Fibroblast of peridontal ligament (primary cell): ENCODE results near the gene ZRANB1.

ENCODE experiments used
- DNase-seq: peaks from one replicate; pipeline ENCODE4 v3.0.0-alpha.2; 2010; ENCODE audit errors: extremely low read depth

ZRANB1 gene

DNA sequence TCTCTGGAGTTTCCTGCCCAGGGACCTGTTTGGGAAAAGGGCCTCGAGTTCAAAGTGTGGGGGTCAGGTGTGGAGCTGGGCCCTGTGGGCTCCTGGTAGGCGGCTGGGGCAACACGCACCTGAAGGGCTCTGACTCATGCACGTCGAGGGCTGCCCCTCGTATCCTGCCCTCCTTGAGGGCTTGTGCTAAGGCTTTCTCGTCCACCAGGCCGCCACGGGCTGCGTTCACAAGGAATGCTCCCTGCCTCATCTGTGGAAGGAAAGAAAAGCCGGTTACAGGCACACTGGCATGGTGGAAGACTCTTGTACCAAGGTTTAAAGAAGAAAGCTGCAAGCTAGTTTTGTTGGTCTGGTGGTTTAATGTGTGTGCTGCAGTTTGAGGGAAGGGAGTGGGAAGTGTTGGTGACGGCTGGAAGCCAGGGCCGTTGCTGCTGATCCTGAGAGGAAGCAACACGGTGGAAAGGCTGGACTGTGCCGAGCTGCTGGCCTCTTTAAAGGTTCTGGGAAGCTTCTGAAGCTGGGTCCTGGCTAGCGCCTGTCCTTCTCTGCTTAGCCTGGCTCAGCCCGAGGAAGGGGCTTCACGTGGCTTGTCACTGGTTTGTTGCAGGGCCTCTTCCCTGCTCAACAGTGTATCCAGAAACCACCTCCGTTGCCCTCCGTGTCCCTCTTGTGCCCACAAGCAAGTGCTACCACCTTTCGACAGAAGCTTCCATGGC is 52.0 kb downstream of the ZRANB1 start:
- no peak for DNase-seq

DNA sequence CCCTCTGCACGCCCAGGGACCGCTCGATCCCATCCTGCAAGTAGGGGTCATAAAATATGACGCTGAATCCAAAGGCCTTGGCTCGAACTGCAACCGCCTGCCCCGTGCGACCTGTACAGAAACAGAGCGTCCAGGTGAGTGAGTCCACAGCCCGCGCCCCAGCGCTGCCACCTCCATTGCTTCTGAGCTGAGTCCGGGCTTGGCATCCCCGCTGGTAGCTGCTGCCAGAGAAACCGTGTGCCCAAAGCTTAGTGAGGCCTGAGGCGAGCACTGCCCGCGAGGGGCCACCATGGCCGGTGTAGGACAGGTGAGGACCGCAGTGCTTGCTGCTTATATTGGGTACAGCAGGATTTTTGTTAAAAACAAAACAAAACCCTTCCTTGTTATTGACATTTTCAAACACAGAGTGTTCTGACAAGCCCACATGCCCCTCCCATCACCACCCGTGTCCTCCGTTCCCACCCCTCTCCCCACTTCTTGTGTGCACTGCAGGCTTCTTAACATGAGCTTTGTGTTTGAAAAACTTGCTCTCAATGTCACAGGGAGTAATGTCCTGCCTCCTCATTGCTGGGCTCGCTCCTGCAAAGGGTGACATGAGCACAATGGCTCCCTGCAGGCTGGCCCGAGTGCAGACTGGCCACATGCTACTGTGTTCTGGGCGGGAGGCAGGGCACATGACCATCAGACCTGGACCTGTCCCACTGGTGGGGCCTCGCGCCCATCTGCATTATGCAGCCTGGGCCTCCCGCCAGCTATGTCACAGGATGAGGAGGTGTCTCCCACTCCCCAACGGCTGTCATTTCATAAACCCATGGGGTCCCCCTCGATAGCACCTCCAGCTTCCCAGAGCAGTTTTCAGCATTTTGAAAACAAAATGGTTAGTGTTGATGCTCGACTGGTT is 52.9 kb downstream of the ZRANB1 start:
- DNase-seq: no peak

DNA sequence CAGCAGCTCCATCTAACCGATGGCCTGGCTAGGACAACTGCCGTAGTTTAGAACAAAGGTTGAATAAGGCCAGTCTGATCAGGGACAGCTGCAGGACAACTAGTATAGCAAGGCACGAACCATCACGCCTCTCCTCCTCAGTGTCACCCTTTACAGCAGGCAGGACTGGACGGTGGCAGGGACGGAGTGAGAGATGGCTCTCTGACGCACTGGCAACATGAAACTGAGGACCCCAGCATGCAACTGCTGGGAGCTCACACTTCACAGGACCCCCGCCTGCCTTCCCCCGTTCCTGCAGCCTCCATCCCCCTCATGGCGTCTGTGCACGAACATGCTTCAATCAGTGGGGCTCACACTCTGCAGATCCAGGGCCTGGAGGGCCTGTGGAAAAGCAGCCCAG is 53.7 kb downstream of the ZRANB1 start:
- no peak for DNase-seq

DNA sequence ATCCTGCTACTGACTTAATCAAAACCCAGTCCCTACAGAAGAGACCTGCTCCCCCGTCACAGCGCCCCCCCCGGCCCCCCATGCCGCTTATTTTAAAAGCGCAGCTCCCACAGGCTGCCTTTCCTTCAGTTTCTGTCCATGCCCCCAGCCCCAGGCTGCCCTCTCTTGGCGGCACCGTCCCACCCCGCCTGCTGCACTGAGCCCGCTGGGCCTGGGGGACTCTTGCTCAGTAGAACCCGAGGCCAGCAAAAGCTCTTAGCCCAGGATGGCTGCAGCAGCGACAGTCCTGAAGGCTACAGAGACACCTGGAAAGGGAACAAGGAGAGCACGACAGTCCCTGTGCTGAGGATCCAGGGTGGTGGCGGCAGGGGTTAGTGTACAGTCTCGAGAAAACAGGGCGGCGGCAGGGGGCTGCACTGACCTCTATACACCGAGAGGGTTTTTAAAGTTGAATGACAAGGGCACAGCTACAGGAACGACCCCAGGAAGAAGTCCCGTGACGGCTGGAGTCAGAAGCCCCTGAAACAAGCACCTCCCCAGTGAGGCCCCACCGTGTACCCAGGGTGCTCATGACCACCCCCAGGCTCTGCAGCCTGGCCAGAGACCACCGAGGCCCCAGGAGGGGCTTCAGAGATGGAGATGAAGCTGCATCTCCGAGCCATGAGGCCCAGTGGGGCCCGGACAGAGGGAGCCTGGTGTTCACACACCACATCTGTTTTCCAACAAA is 54.4 kb downstream of the ZRANB1 start:
- DNase-seq: no peak

DNA sequence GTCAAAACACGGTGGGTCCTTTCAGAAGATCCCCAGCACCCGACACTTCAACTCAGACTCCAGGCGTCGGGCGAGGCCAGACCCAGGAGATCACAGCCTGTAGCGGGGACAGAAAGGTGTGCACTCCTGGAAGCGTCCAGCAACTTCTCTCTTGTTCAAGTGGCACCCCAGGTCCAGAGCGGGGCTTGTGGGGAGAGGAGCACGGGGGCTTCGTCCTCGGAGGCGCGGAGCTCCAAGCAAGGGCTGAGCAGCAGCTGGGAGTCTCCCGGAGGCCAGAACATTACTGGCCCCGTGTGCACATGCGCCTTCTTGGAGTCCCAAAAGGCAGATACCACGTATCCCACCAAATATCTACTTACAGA is 54.9 kb downstream of the ZRANB1 start:
- no peak for DNase-seq

DNA sequence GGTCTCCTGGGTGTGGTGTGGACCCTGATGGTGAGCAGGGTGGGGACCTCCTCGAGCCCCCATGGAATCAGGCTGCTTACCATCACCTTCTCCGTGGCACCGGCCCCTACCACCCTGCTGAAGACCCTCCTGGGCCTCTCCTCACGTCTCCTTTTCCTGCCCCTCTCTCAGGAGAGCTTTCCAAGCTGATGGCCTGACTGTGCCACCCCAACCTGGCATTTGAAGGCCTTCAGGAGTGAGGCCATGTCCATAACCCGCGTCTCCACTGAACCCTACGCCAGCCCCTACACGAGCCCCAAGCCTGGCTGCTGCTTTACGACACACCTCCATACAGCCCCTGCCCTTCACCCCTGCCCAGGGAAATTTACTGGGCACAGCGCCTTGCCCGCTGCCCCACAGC is 55.4 kb downstream of the ZRANB1 start:
- DNase-seq: no peak

DNA sequence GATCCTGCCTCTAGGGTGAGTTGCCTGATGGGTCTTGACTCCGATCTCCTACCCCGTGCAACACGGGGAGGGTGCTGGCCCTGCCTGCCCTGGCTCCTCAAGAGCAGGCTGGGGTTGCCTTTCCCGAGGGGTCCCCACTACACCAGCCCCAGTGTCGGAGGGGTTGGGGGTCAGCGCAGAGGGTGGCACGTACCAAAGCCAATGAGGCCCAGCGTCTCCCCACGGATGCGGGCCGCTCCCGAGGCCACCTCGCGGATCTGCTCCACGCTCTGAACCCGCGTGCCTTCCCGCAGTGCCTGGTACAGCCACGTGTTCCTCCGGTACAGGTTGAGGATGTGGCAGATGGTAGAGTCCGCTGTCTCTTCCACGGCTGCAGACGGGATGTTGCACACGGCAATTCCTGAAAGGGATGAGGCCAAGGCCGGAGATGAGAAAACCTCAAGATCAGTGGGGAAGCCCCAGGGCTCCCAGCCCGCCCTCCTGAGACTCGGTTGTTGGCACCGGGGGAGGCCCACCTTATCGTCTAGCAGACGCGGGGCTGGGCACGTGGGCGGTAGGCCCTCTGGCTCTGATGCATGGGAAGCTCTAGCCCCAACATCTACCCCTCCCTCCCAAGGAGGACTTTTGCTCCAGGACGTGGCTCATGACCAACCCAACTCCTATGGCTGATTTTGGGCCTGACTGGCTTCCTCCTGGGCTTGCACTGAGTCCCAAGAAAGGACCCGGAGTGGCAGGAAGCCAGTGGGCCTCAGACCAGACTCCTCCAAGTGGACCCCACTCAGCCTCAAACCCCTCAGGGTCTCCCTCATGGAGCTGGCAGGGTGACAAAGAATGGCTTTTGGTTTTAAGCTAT is 56.1 kb downstream of the ZRANB1 start:
- DNase-seq: no peak

DNA sequence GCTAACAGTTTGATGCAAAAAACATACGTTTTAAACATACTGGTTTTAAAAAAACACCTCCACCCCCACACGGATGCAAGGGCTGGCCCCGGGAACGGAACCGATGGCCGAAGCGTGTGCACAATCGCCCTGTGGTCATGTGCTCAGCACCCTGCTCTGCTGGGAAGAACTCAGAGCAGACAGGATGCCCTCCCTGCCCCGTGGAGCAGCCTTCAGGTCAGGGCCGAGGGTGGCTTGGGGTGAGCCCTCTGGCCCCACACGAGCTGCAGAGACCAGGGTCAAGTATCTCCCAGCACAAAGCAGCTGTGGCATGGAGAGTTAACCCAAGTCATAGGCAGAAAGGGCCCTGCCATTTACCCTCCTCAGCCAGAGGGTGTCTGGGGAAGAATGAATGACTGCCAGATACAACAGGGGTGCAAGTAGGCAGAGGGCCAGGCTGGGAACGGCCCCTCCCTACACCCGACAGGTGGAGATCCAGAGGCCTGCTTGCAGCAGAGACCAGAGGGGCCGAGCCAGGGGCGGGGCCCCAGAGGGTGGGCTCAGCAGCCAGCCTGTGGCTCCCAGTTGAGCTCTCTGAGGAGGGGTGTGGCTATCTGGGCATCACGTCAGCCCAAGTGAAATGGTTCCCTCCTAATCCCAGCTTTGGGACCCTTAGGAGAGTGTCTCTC is 56.8 kb downstream of the ZRANB1 start:
- DNase-seq: no peak

DNA sequence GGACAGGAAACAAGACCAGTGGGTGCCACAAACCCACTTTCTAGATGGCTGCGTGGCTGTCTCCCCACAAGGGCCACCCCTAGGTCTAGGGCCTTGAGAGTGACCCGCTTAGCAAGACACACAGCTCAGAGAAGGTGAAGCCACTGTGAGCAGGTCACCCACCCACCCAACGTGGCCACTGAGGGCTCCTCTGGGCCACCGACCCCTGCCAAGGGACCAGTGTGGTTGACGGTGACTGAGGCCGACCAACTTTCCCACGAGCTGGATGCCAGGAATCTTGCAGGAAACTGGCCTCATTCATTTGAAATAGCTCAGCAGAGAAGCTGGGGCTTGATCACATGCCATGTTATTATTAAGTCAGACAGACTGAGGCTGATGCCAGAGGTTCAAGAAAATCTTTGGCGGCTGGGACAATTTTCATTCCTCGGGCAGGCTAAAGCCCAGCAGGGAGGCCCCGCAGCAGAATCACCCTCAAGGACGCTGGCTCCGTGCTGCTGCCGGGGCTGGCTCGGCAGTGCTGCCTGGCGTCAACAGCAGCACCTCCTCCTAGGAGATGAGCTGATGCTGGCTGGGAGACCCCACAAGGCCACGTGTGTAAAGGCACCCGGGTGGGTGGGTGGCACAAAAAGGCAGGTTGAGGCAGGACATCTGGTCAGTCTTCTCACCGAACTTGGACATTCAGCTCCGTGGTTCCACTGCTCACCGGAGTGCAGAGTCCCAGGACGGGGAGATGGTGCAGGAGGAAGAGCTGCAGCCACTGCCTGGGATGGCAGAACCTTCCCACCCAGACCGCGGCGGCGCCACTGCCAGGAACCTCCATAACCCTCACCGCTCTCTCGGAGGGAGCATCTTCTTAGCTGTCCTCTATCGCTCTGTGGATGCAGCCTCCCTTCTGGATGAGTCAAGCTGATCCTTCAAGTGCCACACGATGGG is 57.8 kb downstream of the ZRANB1 start:
- peak; percentile 96 for DNase-seq

DNA sequence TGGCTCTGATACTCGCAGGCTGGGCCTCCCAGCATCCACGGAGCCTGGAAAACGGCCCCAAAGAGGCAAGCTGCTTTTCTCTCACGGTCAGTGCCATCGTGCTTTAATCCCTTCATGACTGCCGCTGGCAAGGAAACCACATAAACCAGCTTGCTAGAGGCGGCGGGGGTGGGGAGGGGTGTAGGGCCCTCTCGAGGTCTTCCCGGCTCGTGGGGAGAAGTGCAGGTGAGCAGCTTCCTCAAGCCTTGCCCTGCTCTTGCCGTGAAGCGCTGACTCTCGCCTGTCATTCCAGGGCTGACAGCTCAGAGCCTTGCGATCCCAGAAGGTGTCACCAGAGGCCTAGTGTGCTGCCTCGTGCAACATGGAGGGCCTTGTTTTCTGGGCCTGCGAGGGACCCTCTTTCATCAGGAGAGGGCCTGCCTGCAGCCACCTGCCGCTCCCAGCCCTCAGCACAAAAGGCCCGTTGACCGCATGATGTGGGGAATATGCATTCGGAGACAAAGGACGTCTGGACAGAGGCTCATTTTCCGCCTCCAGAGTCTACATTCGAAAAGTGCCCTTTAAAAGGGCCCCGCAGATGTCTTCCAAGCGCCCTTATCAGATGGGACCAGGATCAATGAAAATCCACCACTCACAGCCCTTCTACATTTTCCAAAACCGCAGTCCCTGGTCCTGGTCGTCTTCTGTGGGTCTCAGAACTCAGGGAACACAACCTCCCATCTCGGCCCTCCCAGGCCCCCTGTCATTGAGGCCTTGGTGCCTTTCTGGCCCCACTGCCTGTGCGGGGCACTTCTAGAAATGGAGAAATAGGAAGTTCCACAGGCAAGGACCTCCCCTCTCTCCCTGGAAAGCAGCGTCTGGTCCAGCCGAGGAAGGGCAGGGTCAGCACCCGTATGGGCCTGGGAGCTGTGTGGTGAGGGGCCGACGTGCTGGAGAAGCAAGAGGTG is 58.7 kb downstream of the ZRANB1 start:
- DNase-seq: no peak

DNA sequence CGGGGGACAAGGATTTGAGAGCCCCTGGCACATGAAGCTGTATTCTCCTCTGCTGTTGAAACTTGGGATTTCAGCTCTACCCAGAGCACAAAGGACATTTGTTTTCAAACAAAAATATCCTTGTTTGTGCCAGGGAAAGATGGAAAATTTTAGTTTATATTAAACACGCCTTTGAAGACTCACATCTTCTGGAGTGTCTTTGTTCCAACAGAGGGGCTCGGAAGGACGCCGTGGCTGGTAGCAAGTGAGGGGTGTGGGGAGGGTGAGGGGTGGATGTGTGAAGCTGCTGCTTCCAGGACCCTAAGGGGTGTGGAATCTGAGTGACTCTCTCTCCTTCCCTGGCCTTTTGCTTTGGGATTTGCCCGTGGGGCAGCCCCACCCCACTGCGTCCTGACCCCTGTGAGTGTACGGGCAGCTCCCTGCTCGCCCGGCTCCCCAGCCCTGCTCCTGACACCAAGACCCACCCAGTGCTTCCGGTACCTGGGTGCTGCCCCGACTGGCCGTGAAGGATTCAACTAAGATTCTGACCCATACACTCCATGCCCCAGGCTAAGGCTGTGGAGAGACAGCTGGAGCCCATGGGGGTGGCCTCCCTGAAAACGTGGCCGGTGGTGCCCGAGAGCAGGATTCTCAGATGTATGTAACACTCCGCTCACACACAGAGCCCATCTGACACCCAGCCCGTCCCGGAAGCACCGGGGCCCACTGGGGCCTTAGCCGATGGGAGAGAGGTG is 59.6 kb downstream of the ZRANB1 start:
- no peak for DNase-seq

DNA sequence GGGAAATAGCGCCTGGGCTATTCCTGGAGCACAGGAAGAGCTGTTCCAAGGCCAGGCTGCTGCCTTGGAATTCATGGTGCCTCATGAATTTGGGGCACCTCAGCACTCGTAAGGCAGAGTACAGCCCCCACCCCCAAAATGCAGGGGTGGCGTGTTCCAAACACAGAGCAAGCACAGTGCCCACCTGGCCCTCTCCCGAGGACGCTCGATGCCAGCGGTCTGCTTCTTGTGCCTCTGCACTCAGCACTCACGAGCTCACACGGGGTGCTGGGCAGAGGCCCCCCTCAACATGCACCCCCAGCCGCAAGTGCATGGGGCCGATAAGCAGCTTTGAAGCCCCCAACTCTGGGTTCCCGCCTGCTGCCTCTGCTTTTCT is 60.1 kb downstream of the ZRANB1 start:
- no peak for DNase-seq

DNA sequence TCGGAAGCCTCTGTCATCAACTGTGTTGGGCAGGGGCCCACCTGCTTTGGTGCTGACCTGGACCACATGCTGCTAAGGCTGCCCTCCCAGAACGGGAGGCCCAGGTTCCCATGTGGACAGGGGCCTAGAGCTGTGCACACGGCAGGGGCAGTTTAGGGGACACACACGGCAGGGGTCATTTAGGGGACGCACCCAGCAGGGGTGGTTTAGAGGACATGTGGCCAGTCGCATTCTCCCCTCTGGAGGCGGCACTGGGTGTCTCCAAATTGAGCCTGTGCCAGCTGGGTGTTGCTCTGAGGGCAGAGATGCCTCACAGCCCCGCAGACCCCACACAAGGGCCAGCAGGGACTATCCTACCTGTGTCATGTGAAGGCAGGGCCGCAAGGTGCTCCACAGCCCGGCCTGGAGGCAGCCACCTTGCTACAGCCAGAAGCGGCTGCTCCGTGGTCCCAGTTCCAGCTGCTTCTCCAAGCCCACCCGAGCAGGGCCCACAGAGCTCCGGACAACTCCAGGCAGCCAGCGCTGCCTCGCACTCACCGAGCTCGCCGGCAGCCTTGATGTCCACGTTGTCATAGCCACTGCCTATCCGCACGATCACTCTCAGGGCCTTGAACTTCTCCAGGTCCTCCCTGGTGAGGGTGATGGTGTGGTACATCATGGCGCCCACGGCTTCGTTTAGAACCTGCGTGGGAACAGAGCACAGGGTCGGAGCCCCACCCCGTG is 60.7 kb downstream of the ZRANB1 start:
- no peak for DNase-seq

DNA sequence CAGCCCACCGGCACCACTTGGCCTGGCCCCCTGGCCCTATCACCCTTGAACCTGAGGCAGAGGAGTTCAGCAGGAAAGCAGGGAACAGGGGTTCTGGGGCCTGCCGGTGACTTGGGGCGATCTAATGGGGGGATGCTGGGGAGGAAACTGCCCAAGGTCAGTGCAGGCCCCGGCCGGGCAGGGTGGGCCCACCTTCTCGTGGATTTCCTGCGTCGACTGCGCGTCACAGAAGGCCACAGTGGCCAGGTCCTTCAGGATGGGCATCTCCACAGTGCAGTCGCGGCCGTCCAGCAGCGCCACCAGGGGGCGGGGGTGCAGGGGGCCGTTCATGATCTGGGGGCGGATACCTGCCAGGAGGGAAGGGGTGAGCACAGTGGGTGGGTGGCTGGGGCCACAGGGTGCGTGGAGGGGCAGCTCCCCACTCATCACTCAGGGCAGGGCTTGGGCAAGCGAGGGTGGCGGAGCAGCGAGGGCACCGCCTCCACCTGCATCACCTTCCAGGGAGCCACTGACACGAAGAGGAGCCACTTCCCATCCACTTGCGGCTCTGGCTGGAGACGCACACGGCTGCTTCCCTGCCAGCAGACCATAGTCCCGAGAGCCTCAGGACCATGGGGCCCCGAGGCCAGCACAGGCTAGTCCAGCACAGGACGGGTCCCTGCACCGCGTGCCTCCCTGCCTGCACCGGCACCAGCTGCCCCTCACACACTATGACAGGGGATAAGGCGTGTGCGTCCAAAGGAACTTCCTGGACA is 61.4 kb downstream of the ZRANB1 start:
- DNase-seq: no peak

DNA sequence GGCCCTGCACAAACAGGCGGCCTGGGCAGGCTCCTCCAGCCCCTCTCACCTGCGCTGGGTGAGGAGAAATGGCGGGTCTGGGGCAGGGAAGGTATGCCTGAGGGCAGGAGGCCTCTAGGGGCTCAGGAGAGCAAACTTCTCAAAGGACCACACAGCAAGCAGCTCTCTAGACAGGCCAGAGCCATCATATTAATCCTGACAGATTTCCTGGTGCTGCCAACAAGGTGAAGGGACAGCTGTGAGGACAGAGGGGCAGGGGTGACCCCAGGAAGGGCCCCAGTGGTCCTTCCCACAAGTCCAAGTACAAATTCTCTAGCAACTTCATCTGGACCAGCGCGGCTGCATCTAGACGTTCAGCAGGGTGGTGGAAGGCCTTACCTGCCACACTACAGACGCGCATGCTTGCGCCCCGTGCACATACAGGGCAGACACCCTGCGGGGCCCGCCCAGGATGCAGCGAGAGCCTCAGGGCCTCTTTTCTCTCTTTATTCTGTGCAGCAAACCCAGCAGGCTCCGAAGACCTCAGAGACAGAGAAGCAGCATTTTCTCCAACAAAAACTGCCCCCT is 62.1 kb downstream of the ZRANB1 start:
- no peak for DNase-seq

DNA sequence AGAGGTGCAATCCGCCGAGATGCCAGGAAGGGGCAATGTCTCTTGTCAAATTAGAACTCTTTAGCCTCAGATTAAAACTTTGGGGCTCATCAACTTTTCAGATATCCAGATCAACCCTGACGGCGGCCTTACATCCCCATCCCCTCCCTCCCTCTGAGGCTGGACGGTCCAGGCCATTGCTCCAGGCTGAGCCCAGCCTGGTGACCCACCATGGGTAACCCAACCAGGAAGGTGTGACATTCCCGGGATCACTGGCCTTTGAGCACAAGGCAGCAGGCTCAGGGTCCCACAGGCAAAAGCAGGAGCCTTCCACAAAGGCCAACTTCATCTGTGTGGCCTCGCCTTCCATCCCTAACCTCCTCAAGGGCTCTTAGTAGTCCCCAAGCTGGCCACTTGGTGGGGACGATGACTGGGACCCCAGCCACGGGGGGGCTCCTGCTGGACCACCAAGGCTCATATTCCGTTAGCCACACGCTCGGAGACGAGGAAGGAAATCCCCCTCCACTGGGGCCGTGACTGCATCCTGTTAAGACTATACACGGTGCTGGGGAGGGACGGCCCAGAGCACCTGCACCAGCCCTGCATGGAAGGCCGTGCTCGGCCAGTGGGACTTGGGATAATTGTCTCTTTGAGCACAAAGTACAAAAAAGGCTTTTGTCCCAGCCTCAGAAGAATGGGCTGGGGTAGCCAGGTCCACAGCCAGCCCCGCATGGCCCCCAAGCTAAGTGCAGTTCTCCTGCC is 62.8 kb downstream of the ZRANB1 start:
- DNase-seq: no peak
